IMR-90 (cell line): ENCODE results near the gene PLXDC1. TPM values are rescaled to one million over a fixed set of nuclear protein-coding genes. Genes with fewer than 3 reads are reported as not detected.

Source experiments
- ATAC-seq: fragments of 200-7000 bp; cut with Tn5 transposase; 2 replicates; pipeline ENCODE4 v1.9.1; 2020; ENCODE audit warnings: low read depth, mild to moderate bottlenecking, moderate library complexity
- BruUV-seq: library from RNA; stranded (reverse); fragments of 400-500 nt; replicated peaks from 2 replicates; lab custom pipeline; 2021; lab: Mats Ljungman, UMichigan
- CTCF ChIA-PET: fragments of 300-600 bp; formaldehyde crosslinking; extraction: SDS; loops from one replicate; lab custom pipeline; 2021; ENCODE audit warnings: antibody characterized with exemption; lab: Yijun Ruan, JAX
- POLR2A ChIA-PET: fragments of 300-600 bp; sonication (Branson Sonifier 250); formaldehyde crosslinking; loops from one replicate; lab custom pipeline; 2022; ENCODE audit warnings: antibody characterized with exemption; ENCODE audit not compliant: unreplicated experiment; lab: Charles Lee
- DNase-seq: peaks from one replicate; pipeline ENCODE4 v3.0.0; 2013
- H2AFZ ChIP-seq: replicated peaks from 2 replicates; pipeline ENCODE3; 2013; ENCODE audit warnings: low read length, mild to moderate bottlenecking; ENCODE audit not compliant: poor library complexity
- H2AK5ac ChIP-seq: 2 replicates; pipeline ENCODE4 v1.6.1; 2013; ENCODE audit warnings: low read depth, low read length, inconsistent platforms
- H2AK9ac ChIP-seq: replicated peaks from 2 replicates; pipeline ENCODE3; 2013; ENCODE audit warnings: mild to moderate bottlenecking, low read depth, low read length, moderate library complexity; ENCODE audit not compliant: poor library complexity
- H2BK120ac ChIP-seq: 2 replicates; pipeline ENCODE4 v1.6.1; 2013; ENCODE audit warnings: low read depth, low read length, inconsistent platforms
- H2BK15ac ChIP-seq: 3 replicates; pipeline ENCODE4 v1.6.1; 2013; ENCODE audit warnings: low read depth, low read length, inconsistent platforms
- H2BK20ac ChIP-seq: 2 replicates; pipeline ENCODE4 v1.6.1; 2013; ENCODE audit warnings: low read depth, mild to moderate bottlenecking, inconsistent platforms, low read length, moderate library complexity
- H2BK5ac ChIP-seq: 2 replicates; pipeline ENCODE4 v1.6.1; 2013; ENCODE audit warnings: mild to moderate bottlenecking, low read depth, low read length, inconsistent platforms; ENCODE audit not compliant: poor library complexity, severe bottlenecking
- H3K14ac ChIP-seq: replicated peaks from 2 replicates; pipeline ENCODE4 v1.6.1; 2013; ENCODE audit warnings: low read depth, low read length, inconsistent platforms
- H3K18ac ChIP-seq: 2 replicates; pipeline ENCODE4 v1.6.1; 2013; ENCODE audit warnings: low read depth, low read length, control low read depth
- H3K23ac ChIP-seq: 2 replicates; pipeline ENCODE4 v1.6.1; 2013; ENCODE audit warnings: low read depth, low read length, inconsistent platforms
- H3K27ac ChIP-seq: 2 replicates; pipeline ENCODE4 v1.5.1; 2013; ENCODE audit warnings: mild to moderate bottlenecking, control low read depth, low read length; ENCODE audit not compliant: insufficient read depth
- H3K27me3 ChIP-seq: 2 replicates; pipeline ENCODE4 v1.6.1; 2013; ENCODE audit warnings: low read length; ENCODE audit not compliant: control insufficient read depth, insufficient read depth
- H3K36me3 ChIP-seq: 2 replicates; pipeline ENCODE4 v1.6.1; 2013; ENCODE audit warnings: low read length, mixed read lengths; ENCODE audit not compliant: control insufficient read depth, insufficient read depth
- H3K4ac ChIP-seq: 2 replicates; pipeline ENCODE4 v1.6.1; 2013; ENCODE audit warnings: low read depth, low read length, inconsistent platforms
- H3K4me1 ChIP-seq: 2 replicates; pipeline ENCODE4 v1.6.1; 2013; ENCODE audit warnings: low read length, mixed read lengths; ENCODE audit not compliant: control insufficient read depth, insufficient read depth
- H3K4me2 ChIP-seq: 2 replicates; pipeline ENCODE4 v1.6.1; 2013; ENCODE audit warnings: low read depth, mild to moderate bottlenecking, control low read depth, low read length, moderate library complexity
- H3K4me3 ChIP-seq: 2 replicates; pipeline ENCODE4 v1.5.1; 2013; ENCODE audit warnings: low read depth, mild to moderate bottlenecking, control low read depth, low read length, moderate library complexity; ENCODE audit not compliant: insufficient read depth
- H3K56ac ChIP-seq: 2 replicates; pipeline ENCODE4 v1.6.1; 2013; ENCODE audit warnings: low read length, inconsistent platforms; ENCODE audit not compliant: insufficient read depth; ENCODE audit errors: extremely low read depth
- H3K79me1 ChIP-seq, 2 experiments: 2 replicates each; pipeline ENCODE4 v1.6.1; 2013; ENCODE audit warnings: low read length in 2 of 2, inconsistent platforms in 1 of 2, low read depth in 1 of 2
- H3K9ac ChIP-seq: 2 replicates; pipeline ENCODE4 v1.6.1; 2013; ENCODE audit warnings: low read depth, low read length, control low read depth
- H3K9me1 ChIP-seq: 2 replicates; pipeline ENCODE4 v1.6.1; 2013; ENCODE audit warnings: low read length, inconsistent platforms; ENCODE audit not compliant: insufficient read depth
- H3K9me3 ChIP-seq: 2 replicates; pipeline ENCODE4 v1.6.1; 2013; ENCODE audit warnings: low read length; ENCODE audit not compliant: control insufficient read depth, insufficient read depth
- H4K20me1 ChIP-seq: 2 replicates; pipeline ENCODE4 v1.6.1; 2013; ENCODE audit warnings: low read length, inconsistent platforms; ENCODE audit not compliant: insufficient read depth
- H4K5ac ChIP-seq: 2 replicates; pipeline ENCODE4 v1.6.1; 2013; ENCODE audit warnings: mild to moderate bottlenecking, low read depth, low read length, control low read depth
- H4K8ac ChIP-seq, 2 experiments: 2 replicates each; pipeline ENCODE4 v1.6.1; 2013; ENCODE audit warnings: low read depth in 2 of 2, low read length in 2 of 2, control low read depth in 1 of 2, inconsistent platforms in 1 of 2
- H4K91ac ChIP-seq: 2 replicates; pipeline ENCODE4 v1.6.1; 2013; ENCODE audit warnings: low read depth, low read length, inconsistent platforms; ENCODE audit not compliant: insufficient read depth
- BHLHE40 ChIP-seq: fragments of 150-350 bp; IDR thresholded peaks from 2 replicates; pipeline ENCODE4 v1.6.1; 2016; ENCODE audit warnings: mild to moderate bottlenecking, low read depth, low read length
- CEBPB ChIP-seq: IDR thresholded peaks from 2 replicates; pipeline ENCODE4 v1.6.1; 2012; ENCODE audit warnings: low read depth, low read length, improper control_type of control experiment
- CHD1 ChIP-seq: IDR thresholded peaks from 2 replicates; pipeline ENCODE4 v1.6.1; 2012; ENCODE audit warnings: low read depth, low read length, improper control_type of control experiment
- CTCF ChIP-seq: conservative IDR thresholded peaks from 2 replicates; pipeline ENCODE4 v1.5.1; 2012; ENCODE audit warnings: mild to moderate bottlenecking, low read depth, low read length, improper control_type of control experiment
- ELK1 ChIP-seq: fragments of 150-350 bp; IDR thresholded peaks from 2 replicates; pipeline ENCODE4 v1.6.1; 2016; ENCODE audit warnings: low read depth, mild to moderate bottlenecking, low read length, moderate library complexity, borderline replicate concordance
- FOS ChIP-seq: fragments of 150-350 bp; IDR thresholded peaks from 2 replicates; pipeline ENCODE4 v1.6.1; 2016; ENCODE audit warnings: low read depth, low read length
- MAZ ChIP-seq: IDR thresholded peaks from 2 replicates; pipeline ENCODE4 v1.6.1; 2012; ENCODE audit warnings: low read depth, mild to moderate bottlenecking, low read length, improper control_type of control experiment, moderate library complexity, borderline replicate concordance
- MXI1 ChIP-seq: IDR thresholded peaks from 2 replicates; pipeline ENCODE4 v1.6.1; 2012; ENCODE audit warnings: low read depth, mild to moderate bottlenecking, low read length, moderate library complexity, borderline replicate concordance
- NFE2L2 ChIP-seq: fragments of 150-350 bp; IDR thresholded peaks from 2 replicates; pipeline ENCODE4 v1.6.1; 2016; ENCODE audit warnings: low read depth, mild to moderate bottlenecking, low read length
- POLR2A ChIP-seq: IDR thresholded peaks from 2 replicates; pipeline ENCODE4 v1.6.1; 2012; ENCODE audit warnings: mild to moderate bottlenecking, low read depth, low read length
- RAD21 ChIP-seq: IDR thresholded peaks from 2 replicates; pipeline ENCODE4 v1.6.1; 2012; ENCODE audit warnings: low read length, improper control_type of control experiment
- RCOR1 ChIP-seq: IDR thresholded peaks from 2 replicates; pipeline ENCODE4 v1.6.1; 2012; ENCODE audit warnings: mild to moderate bottlenecking, low read length, improper control_type of control experiment; ENCODE audit not compliant: insufficient replicate concordance
- SMC3 ChIP-seq: fragments of 150-350 bp; IDR thresholded peaks from 2 replicates; pipeline ENCODE4 v1.6.1; 2016; ENCODE audit warnings: low read depth, mild to moderate bottlenecking, antibody characterized with exemption, low read length, moderate library complexity
- USF2 ChIP-seq: fragments of 150-350 bp; IDR thresholded peaks from 2 replicates; pipeline ENCODE4 v1.6.1; 2017; ENCODE audit warnings: mild to moderate bottlenecking, antibody characterized with exemption, low read length, low read depth
- WGBS, 2 experiments: methylation state at CpG; one replicate each; pipeline versions ENCODE4 v1.1.5 to v1.1.7; 2013; ENCODE audit warnings: missing lambda C conversion rate in 2 of 2; ENCODE audit not compliant: insufficient read length in 1 of 2; ENCODE audit errors: extremely low coverage in 2 of 2; 5-methylcytosine and 5-hydroxymethylcytosine counted together
- dilution Hi-C: fragments of 300-500 bp; cut with HindIII; formaldehyde crosslinking; loops from one replicate; pipeline ENCODE4 v1.14.3; 2018; ENCODE audit warnings: low sequenced_read_pairs; ENCODE audit not compliant: unreplicated experiment
- in situ Hi-C: fragments of 300-500 bp; cut with MboI; formaldehyde crosslinking; loops from 3 replicates; pipeline ENCODE4 v1.14.3; 2019; ENCODE audit warnings: low sequenced_read_pairs, inconsistent platforms, mixed read lengths
- intact Hi-C: fragments of 100-400 bp; cut with micrococcal nuclease; formaldehyde crosslinking; loops from 2 replicates; pipeline ENCODE4 v1.10.0; 2022
- polyA plus RNA-seq, 3 experiments: library from polyadenylated mRNA; depleted of rRNA; stranded (reverse); fragments of >200 nt; gene quantifications; 2 replicates each; pipeline ENCODE4 v1.2.3, GENCODE V29; 2012; ENCODE audit warnings: low replicate concordance in 1 of 3
- total RNA-seq: library from RNA; depleted of rRNA; stranded (reverse); fragments of >200 nt; gene quantifications from 2 replicates; pipeline ENCODE4 v1.2.3, GENCODE V29; 2012

PLXDC1 gene
- total and polyA plus RNA-seq, 2 of the 4 experiments (the other 2 are of a cell fraction) = under 0.01 to 0.50 TPM

GRCh38 chr17:39144416-39144840 is 7.0 kb downstream of the PLXDC1 start:
- H3K4ac ChIP-seq = peak overlapping the region; percentile 67; the same call in 1 of the 2 replicates
- POLR2A ChIA-PET = no interaction called here
- H2AFZ ChIP-seq = peak overlapping the region; percentile 79
- dilution Hi-C loops = no loop called here
- H3K4me3 ChIP-seq = no peak overlapping the region
- H3K23ac ChIP-seq = no peak overlapping the region
- TF ChIP-seq FOS = peak; percentile 43; the same call in 1 of the 2 replicates
- peak; percentile 94 for TF ChIP-seq BHLHE40
- no peak for TF ChIP-seq RCOR1
- TF ChIP-seq CTCF = no peak
- TF ChIP-seq CEBPB = no peak
- TF ChIP-seq MAZ = no peak
- TF ChIP-seq USF2 = peak; percentile 87
- no peak for TF ChIP-seq MXI1
- no peak for TF ChIP-seq POLR2A
- no peak for TF ChIP-seq NFE2L2
- no peak for TF ChIP-seq CHD1
- no peak for TF ChIP-seq RAD21
- no peak for TF ChIP-seq ELK1
- TF ChIP-seq SMC3 = no peak
- no TSS peak for BruUV-seq
- peak overlapping the region; percentile 61 for H2AK5ac ChIP-seq
- H2BK5ac ChIP-seq = peak overlapping the region; percentile 64
- H2AK9ac ChIP-seq = no peak overlapping the region
- H3K4me2 ChIP-seq = no peak overlapping the region
- H2BK120ac ChIP-seq = peak overlapping the region; percentile 53; the same call in 1 of the 2 replicates
- H3K9me1 ChIP-seq = peaks cover 11% of the 10 kb centered on the region
- peak overlapping the region; percentile 42; the same call in 1 of the 2 replicates for H3K18ac ChIP-seq
- CTCF ChIA-PET = no interaction called here
- H2BK15ac ChIP-seq = peak overlapping the region; percentile 42; the same call in 2 of the 3 replicates
- peak overlapping the region; percentile 35 to 53; a peak in 3 of 4 replicates for H4K8ac ChIP-seq
- no peak overlapping the region for H3K9ac ChIP-seq
- no peaks in the 10 kb centered on the region for H3K36me3 ChIP-seq
- no peak overlapping the region for H3K56ac ChIP-seq
- no peaks in the 10 kb centered on the region for H3K9me3 ChIP-seq
- WGBS, 2 experiments = 43% methylated on average over 6 of the region's 9 CpGs; no CpG with 5 or more reads in 1 of the 2 experiments
- H3K4me1 ChIP-seq = peaks cover 9% of the 10 kb centered on the region
- peaks cover 5% of the 10 kb centered on the region; the same call in 1 of the 2 replicates for H3K27me3 ChIP-seq
- H4K5ac ChIP-seq = peak overlapping the region; percentile 44; the same call in 1 of the 2 replicates
- H3K14ac ChIP-seq = peak overlapping the region; percentile 48
- peak; percentile 52; the same call in 1 of the 2 replicates for ATAC-seq
- H4K91ac ChIP-seq = peak overlapping the region; percentile 58
- H3K27ac ChIP-seq = no peak overlapping the region
- intact Hi-C loops = no loop called here
- no peaks in the 10 kb centered on the region for H4K20me1 ChIP-seq
- peak overlapping the region; percentile 59 for H2BK20ac ChIP-seq
- peak; percentile 94 for DNase-seq
- H3K79me1 ChIP-seq = no peaks in the 10 kb centered on the region
- in situ Hi-C loops = no loop called here
